Activated B cell treated with CpG ODN at 0.5 μM for 24 hours (primary cell): Measurements from ENCODE around the gene NLRP6. TPM values are rescaled to one million over a fixed set of nuclear protein-coding genes. Genes with fewer than 3 reads are reported as not detected.

Experiments
- ATAC-seq: fragments of 200-7000 bp; cut with Tn5 transposase; one replicate; pipeline ENCODE4 v1.10.0; 2021; ENCODE audit warnings: low read depth, mild to moderate bottlenecking, moderate library complexity
- CTCF ChIA-PET: fragments of 350-600 bp; sonication (Branson Sonifier 250); formaldehyde crosslinking; loops from one replicate; lab custom pipeline; 2021; ENCODE audit warnings: antibody characterized with exemption; lab: Charles Lee
- POLR2A ChIA-PET: fragments of 350-600 bp; sonication (Branson Sonifier 250); formaldehyde crosslinking; loops from one replicate; lab custom pipeline; 2021; ENCODE audit warnings: antibody characterized with exemption; lab: Charles Lee
- DNase-seq: peaks from one replicate; pipeline ENCODE4 v3.0.0; 2022
- H3K27ac Mint-ChIP-seq: one replicate; pipeline ENCODE4 v1.8.0; 2020; ENCODE audit warnings: mixed read lengths
- H3K27me3 Mint-ChIP-seq: one replicate; pipeline ENCODE4 v1.8.0; 2021; ENCODE audit warnings: mixed read lengths
- H3K36me3 Mint-ChIP-seq: one replicate; pipeline ENCODE4 v1.8.0; 2021; ENCODE audit warnings: low read depth, mixed read lengths
- H3K4me1 Mint-ChIP-seq: one replicate; pipeline ENCODE4 v1.8.0; 2021; ENCODE audit warnings: mixed read lengths
- H3K4me3 Mint-ChIP-seq: one replicate; pipeline ENCODE4 v1.8.0; 2020; ENCODE audit warnings: mild to moderate bottlenecking, mixed read lengths
- H3K9me3 Mint-ChIP-seq: one replicate; pipeline ENCODE4 v1.8.0; 2020; ENCODE audit warnings: mixed read lengths
- CTCF ChIP-seq: fragments of 200-600 bp; IDR thresholded peaks from one replicate; pipeline ENCODE4 v1.8.0; 2022; ENCODE audit warnings: antibody characterized with exemption, mild to moderate bottlenecking
- intact Hi-C: fragments of 100-400 bp; cut with micrococcal nuclease; formaldehyde crosslinking; loops from one replicate; pipeline ENCODE4 v1.15.1; 2024
- total RNA-seq: library from RNA; stranded (reverse); gene quantifications from 2 replicates; pipeline ENCODE4 v1.2.3, GENCODE V29; 2022

Gene NLRP6
- total RNA-seq, 1 donor from 2014 or later: 0.64 TPM

- POLR2A ChIA-PET: interaction anchor here (0.6 to 6.5 kb wide), 10 partner anchors 10 to 75 kb away, joined by 3 to 74 read pairs (median 8); partner anchors contain the start of genes BET1L, PGGHG and RIC8A
- H3K27me3 Mint-ChIP-seq: peaks cover 20% of the 10 kb centered on the region
These were observed 1.9 kb downstream of the NLRP6 start for GRCh38 chr11:279966-280705.

GRCh38 chr11:280706-281485 is 2.7 kb downstream of the NLRP6 start:
- H3K27ac Mint-ChIP-seq: no peak overlapping the region
- intact Hi-C loops: loop anchor here (1.0 kb wide), 3 partner anchors 7 to 30 kb away; no protein-coding TSS in a partner anchor
- no peak for DNase-seq

More at GRCh38 chr11:279966-280705, 1.9 kb downstream of the NLRP6 start:
- TF ChIP-seq CTCF: no peak
- H3K27ac Mint-ChIP-seq: no peak overlapping the region
- CTCF ChIA-PET: interaction anchor here (0.8 to 3.5 kb wide), 4 partner anchors 25 to 117 kb away, joined by 3 to 21 read pairs (median 3); no protein-coding TSS in a partner anchor
- H3K9me3 Mint-ChIP-seq: peaks cover 3% of the 10 kb centered on the region
- peak overlapping the region; percentile 74 for H3K4me3 Mint-ChIP-seq
- peak; percentile 71 for ATAC-seq
- peaks cover 31% of the 10 kb centered on the region for H3K4me1 Mint-ChIP-seq
- H3K36me3 Mint-ChIP-seq: no peaks in the 10 kb centered on the region
- intact Hi-C loops: loop anchor here (1.0 kb wide), 3 partner anchors 8 to 29 kb away; no protein-coding TSS in a partner anchor
- DNase-seq: peak; percentile 43

GRCh38 chr11:281486-282161 is 3.4 kb downstream of the NLRP6 start:
- H3K4me3 Mint-ChIP-seq: peak overlapping the region; percentile 71
- intact Hi-C loops: no loop called here
- H3K27me3 Mint-ChIP-seq: peaks cover 26% of the 10 kb centered on the region
- no peaks in the 10 kb centered on the region for H3K36me3 Mint-ChIP-seq
- ChIA-PET CTCF (interaction anchor here (1.1 to 3.5 kb wide), 2 partner anchors 24 to 30 kb away, joined by 3 to 21 read pairs; no protein-coding TSS in a partner anchor), POLR2A (interaction anchor here (0.7 to 6.5 kb wide), 6 partner anchors 9 to 74 kb away, joined by 3 to 74 read pairs (median 9); partner anchors contain the start of genes BET1L, IFITM5, PGGHG and RIC8A)
- ATAC-seq (no peak), DNase-seq (no peak)
- H3K9me3 Mint-ChIP-seq: peaks cover 2% of the 10 kb centered on the region
- no peak for TF ChIP-seq CTCF
- H3K4me1 Mint-ChIP-seq: peaks cover 26% of the 10 kb centered on the region
- H3K27ac Mint-ChIP-seq: no peak overlapping the region

More at GRCh38 chr11:280706-281485, 2.7 kb downstream of the NLRP6 start:
- ChIA-PET CTCF (interaction anchor here (3.5 kb wide), 1 partner anchor 30 kb away, joined by 21 read pairs; no protein-coding TSS in a partner anchor), POLR2A (interaction anchor here (0.6 to 6.5 kb wide), 8 partner anchors 9 to 73 kb away, joined by 3 to 74 read pairs (median 4); partner anchors contain the start of genes BET1L, IFITM5, PGGHG and RIC8A)
- Mint-ChIP-seq H3K36me3 (no peaks in the 10 kb centered on the region), H3K27me3 (peaks cover 26% of the 10 kb centered on the region), H3K4me1 (peaks cover 26% of the 10 kb centered on the region), H3K9me3 (peaks cover 3% of the 10 kb centered on the region), H3K4me3 (peak overlapping the region; percentile 71)
- peak; percentile 64 for ATAC-seq
- TF ChIP-seq CTCF: no peak

GRCh38 chr11:282171-282570 is 4.0 kb downstream of the NLRP6 start:
- Mint-ChIP-seq H3K27ac (no peak overlapping the region), H3K36me3 (no peaks in the 10 kb centered on the region), H3K9me3 (no peaks in the 10 kb centered on the region), H3K4me1 (peaks cover 29% of the 10 kb centered on the region), H3K4me3 (peak overlapping the region; percentile 13), H3K27me3 (peaks cover 29% of the 10 kb centered on the region)
- TF ChIP-seq CTCF: no peak
- DNase-seq (no peak), ATAC-seq (no peak)
- POLR2A ChIA-PET: interaction anchor here (1.1 to 6.5 kb wide), 3 partner anchors 15 to 45 kb away, joined by 3 to 74 read pairs (median 7); partner anchors contain the start of genes IFITM5 and PSMD13
- intact Hi-C loops: no loop called here
- CTCF ChIA-PET: interaction anchor here (1.1 to 3.5 kb wide), 2 partner anchors 25 to 31 kb away, joined by 3 to 21 read pairs; no protein-coding TSS in a partner anchor
